HL-60/S4 treated with retinoic acid at 250 ng/mL for 4 days and 3 days (cell line): ENCODE measurements around the gene LZTS2.

ENCODE experiments used
- in situ Hi-C: fragments of 300-500 bp; cut with MboI; formaldehyde crosslinking; loops from 2 replicates; pipeline ENCODE4 v1.7.0; 2022; ENCODE audit warnings: low sequenced_read_pairs

Gene LZTS2

DNA sequence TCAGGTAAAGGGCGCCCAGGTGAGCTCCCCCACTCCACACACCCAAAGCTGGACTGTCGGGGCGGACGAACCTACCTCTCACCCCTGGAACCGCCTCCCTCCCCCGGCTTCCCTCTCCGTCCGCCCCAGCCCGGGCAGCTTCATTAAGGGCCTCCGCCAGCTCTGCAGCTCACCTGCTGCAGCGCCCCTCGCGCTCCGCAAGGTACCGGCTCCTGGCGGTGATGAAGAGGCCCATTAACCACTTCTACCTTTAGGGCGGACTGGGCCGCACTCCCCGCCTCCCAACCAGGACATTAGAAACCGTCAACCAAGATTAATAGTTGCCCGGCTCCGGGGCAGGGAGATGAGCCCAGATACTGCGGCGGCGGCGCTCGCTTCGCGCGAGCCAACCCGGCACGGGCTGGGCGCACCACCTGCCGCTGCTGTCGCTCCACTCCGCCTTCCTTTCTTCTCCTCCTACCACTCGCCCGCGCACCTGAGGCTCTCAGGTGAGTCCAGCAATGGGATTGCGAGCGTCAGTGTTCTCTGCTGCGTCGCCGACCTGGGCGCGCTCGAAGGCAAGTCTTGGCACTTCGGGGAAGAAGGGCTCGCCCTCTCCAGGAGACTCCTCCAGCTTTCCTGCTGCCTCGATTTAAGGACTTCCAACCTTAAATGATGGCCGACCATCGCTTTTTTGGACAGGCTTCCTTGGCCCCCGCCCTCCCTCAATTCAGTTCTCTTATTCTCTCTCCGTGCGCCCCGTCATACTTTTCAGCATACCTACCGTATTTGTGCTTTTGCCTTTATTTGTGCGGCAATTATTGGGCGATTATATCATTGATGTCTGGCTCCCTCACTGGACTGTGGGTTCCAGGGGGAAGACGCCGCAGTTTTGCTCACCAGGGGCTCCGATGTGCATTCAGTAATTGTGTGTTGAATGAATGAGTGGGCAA lies 48.6 kb downstream of the LZTS2 start:
- in situ Hi-C loops = no loop called here

DNA sequence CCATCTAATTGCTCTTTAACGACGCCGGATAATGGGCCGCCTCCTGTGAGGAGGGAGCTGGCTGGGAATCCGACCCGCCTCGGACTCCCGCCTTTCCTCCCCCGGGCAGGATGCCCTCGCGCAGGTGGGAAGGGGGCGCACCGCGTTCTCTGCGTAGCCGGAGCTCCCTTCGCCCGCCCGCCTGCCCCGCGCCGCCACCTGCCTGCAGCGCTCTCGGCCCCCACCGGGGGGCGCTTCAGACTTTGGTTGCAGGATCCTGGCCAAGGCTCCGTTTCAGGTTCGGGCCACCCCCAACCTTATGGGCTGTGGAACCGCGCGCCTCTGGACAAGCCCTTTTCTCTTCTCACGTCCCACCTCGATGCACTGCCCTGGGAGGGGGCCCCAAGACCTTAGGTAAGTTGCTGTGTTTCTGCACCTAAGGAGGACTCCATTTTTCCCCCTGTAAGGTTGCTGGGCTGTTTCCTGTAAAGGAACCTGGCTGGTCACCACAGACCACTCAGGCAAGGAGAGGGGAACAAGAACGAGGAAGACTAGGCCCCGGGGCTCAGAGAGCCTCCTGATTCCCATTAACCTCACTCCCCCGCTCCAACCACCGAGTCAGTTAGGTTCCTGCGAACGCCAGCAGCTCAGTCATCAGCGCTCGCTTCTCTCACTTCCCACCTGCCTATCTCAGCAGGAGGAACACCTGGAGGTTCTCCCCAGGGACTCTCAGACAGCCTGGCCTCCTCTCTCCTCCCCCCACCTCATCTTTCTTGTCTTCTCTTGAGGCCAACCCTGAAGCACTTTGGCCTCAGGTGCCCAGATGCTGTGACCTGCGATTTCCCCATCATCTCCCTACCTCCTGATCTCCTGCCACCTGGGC lies 50.8 kb downstream of the LZTS2 start:
- in situ Hi-C loops = no loop called here

DNA sequence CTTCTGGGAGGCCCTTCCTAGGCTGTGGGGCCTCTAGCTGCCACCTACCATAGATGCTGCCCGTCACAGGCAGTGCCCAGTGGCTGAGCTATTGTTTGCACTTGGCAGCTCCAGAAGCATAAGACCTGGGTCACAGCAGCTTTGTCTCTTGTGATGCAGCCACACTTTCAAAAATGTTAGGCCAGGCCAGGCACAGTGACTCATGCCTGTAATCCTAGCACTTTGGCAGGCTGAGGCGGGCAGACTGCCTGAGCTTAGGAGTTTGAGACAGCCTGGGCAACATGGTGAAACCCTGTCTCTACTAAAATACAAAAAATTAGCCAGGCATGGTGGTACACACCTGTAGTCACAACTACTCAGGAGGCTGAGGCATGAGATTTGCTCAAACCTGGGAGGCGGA lies 52.7 kb downstream of the LZTS2 start:
- in situ Hi-C loops = no loop called here

DNA sequence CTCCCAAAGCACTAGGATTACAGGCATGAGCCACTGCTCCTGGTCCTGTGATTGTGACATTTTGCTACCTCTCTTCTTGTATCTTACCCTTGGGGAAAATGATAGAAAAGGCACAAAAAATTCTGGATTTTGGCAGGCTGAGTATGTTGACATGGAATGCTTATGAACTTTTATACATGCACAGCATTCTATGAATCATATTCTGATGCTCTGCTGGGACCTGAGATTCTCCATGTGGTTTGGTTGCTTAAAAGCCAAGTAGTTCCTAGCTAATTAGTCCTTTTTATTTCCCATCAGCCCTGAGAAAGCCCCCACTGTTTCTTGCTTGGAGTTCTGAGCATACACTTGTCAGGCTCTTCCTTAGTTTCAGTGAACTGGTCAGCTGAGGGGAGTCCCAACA lies 53.9 kb downstream of the LZTS2 start:
- in situ Hi-C loops = no loop called here

DNA sequence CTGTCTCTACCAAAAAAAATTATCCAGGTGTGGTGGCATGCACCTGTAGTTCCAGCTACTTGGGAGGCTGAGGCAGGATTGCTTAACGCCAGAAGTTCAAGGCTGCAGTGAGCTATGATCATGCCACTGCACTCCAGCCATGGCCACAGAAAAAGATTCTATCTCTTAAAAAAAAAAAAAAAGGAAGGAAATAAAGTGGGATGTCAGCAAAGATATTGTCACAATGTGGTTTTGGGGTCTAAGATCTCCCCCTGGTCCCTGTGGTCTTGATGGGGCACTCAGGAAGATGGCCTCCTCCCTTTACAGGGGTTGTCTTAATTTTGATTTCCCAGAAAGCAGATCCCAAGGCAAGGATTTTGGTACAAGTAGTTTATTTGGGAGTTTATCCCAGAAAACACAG lies 54.7 kb downstream of the LZTS2 start:
- in situ Hi-C loops = no loop called here

DNA sequence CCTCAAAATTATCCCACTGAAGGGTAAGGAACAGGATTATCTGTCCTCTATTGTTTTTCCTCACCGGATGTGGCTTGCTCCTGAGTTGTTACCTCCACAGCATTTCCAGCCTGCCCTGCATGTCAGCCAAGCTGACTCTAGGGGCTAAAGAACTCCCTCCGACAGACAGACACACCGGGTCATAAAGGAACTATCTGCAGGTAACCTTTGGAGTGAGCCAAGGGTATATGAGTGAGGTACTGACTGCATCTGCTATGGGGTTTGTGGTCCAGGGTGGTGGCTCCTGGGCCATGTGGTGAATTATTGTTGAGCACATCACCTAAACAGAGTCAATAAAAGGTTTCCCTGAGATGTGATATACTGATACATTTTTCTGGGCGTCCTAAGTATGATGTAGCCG lies 55.3 kb downstream of the LZTS2 start:
- in situ Hi-C loops = no loop called here

DNA sequence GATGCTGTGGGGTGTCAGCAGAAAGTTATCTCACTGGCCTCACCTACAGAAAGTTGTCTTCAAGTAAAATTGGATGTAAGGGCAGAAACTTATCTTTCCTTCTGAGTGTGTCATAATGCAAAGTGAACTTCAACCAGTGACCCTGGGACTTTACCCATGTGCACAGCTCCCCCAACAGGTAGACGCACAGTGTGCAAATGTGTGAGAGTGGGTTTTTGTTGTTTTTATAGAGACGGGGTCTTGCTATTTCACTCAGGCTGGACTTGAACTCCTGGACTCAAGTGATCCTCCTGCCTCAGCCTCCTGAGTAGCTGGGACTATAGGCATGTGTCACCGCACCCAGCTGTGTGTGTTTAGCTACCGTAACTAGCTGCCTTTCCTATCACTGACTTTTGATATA lies 55.8 kb downstream of the LZTS2 start:
- in situ Hi-C loops = no loop called here

DNA sequence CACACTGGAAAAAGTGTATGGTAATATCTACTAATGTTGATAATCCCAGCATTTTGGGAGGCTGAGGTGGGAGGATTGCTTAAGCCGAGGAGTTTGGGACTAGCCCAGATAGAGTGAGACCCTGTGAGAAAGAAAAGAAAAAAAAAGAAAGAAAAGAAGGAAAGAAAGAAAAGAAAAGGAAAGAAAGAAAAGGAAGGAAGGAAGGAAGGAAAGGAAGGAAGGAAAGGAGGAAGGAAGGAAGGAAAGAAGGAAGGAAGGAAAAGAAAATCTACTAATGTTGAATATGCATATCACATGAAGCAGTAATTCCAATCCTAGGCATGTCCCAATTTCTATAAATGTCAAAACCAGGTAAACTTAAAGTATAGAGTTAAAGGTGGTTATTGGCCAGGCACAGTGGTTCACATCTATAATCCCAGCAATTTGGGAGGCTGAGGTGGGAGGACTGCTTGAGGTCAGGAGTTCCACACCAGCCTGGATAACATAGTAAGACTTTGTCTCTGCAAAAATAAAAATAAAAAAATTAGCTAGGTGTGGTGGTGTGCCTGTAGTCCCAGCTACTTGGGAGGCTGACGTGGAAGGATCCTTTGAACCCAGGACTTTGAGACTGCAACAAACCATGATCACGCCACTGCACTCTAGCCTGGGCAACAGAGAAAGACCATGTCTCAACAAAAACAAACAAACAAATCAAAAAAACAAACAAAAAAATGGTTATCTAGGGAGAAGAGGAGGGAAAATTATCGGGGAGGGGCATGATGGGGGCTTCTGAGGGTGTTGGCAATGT lies 57.0 kb downstream of the LZTS2 start:
- in situ Hi-C loops = no loop called here
